ENCODE measurements around the gene SELL. TPM values are rescaled to one million over a fixed set of nuclear protein-coding genes. Genes with fewer than 3 reads are reported as not detected.

The SELL gene
- total RNA-seq, 1 donor from 2014 or later = not detected

DNA sequence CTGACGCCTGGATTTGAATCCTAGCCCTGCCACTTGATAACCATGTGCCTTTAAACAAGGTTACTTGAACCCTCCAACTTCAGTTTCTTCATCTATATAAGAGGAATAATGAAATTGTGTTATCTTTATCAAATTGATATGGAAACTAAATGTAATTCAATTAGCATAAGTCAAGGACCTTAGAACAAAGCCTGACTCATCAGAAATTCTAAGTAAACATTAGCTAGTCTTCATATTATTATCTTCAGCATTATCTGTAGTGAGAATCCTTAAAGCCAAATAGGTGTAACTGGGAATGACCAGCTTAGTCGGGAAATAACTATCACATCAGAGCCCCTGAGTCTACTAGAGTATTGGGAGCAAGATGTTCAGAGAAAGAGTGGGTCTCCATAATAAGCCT, 6.6 kb downstream of the SELL start:
- H3K36me3 Mint-ChIP-seq (ENCODE audit: low read depth) = no peaks in the 10 kb centered on the region
- DNase-seq (ENCODE audit: low read depth, low spot score) = no peak
- no peak overlapping the region for H3K27ac Mint-ChIP-seq (ENCODE audit: unreplicated experiment)
- H3K27me3 Mint-ChIP-seq (ENCODE audit: low read depth) = peaks cover 60% of the 10 kb centered on the region
- H3K4me3 Mint-ChIP-seq = no peak overlapping the region
- H3K9me3 Mint-ChIP-seq = no peaks in the 10 kb centered on the region
- TF ChIP-seq, protein P1, sequence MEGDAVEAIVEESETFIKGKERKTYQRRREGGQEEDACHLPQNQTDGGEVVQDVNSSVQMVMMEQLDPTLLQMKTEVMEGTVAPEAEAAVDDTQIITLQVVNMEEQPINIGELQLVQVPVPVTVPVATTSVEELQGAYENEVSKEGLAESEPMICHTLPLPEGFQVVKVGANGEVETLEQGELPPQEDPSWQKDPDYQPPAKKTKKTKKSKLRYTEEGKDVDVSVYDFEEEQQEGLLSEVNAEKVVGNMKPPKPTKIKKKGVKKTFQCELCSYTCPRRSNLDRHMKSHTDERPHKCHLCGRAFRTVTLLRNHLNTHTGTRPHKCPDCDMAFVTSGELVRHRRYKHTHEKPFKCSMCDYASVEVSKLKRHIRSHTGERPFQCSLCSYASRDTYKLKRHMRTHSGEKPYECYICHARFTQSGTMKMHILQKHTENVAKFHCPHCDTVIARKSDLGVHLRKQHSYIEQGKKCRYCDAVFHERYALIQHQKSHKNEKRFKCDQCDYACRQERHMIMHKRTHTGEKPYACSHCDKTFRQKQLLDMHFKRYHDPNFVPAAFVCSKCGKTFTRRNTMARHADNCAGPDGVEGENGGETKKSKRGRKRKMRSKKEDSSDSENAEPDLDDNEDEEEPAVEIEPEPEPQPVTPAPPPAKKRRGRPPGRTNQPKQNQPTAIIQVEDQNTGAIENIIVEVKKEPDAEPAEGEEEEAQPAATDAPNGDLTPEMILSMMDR (conservative IDR thresholded peaks at IDR 0.05) = no peak
- H3K4me1 Mint-ChIP-seq = no peaks in the 10 kb centered on the region

DNA sequence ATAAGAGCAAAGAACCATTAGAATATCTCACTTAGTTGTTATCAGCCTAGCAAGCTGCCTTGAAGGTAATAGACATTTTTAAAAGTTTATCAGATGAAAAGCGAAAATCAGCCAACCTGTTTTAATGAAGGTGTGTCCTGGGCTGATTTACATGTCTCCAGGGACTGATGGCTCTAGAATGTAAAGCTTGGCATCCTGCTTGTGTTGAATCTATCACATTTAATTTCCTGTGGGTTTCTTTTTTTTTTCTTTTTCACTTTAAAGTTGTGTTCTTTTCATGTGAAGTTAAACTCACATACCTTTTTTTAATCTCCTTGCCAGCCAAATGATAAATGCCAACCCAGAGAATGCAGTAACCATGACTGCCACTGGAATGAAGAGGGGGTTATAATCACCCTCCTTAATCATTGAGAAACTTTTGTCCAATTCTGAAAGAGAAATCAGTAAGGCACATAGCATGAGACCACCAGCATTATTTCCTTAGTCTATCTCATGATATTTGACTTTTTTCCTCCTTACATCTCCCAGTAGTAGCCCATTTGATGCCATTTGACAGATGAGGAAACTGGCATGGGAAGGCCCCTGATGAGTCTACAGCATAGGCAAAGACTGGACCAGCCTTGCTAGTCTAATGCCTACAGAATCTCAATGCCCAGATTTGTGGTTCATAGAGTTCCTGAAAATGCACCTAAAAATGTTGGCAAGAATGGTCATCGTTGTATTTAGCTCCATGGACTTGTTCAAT, 10.0 kb downstream of the SELL start:
- Mint-ChIP-seq H3K27me3 (ENCODE audit: low read depth) (peaks cover 47% of the 10 kb centered on the region), H3K9me3 (no peaks in the 10 kb centered on the region), H3K4me1 (no peaks in the 10 kb centered on the region), H3K4me3 (no peak overlapping the region), H3K27ac (ENCODE audit: unreplicated experiment) (no peak overlapping the region), H3K36me3 (ENCODE audit: low read depth) (no peaks in the 10 kb centered on the region)
- no peak for DNase-seq (ENCODE audit: low read depth, low spot score)
- TF ChIP-seq, protein P1 (conservative IDR thresholded peaks at IDR 0.05) = no peak

DNA sequence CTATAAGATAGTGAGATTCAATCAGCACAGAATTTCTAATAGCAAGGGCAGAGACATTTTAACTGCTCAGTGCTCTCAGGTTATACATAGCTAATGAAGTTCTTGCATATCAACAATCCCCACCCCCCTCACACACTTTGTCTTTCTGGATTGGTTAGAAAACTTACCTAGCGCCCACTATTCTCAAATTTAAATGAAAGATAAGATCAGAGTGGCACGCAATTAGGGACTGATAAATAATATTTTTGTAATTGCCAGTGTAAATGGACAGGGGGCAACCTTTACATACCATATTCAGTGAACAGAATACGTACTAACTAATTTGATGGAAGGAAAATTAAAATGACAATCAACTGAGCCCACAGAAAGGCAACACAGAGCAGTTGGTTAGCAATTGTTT, 11.7 kb downstream of the SELL start:
- H3K36me3 Mint-ChIP-seq (ENCODE audit: low read depth) = no peaks in the 10 kb centered on the region
- H3K27ac Mint-ChIP-seq (ENCODE audit: unreplicated experiment) = no peak overlapping the region
- TF ChIP-seq, protein P1 (conservative IDR thresholded peaks at IDR 0.05) = no peak
- no peak for DNase-seq (ENCODE audit: low read depth, low spot score)
- H3K9me3 Mint-ChIP-seq = no peaks in the 10 kb centered on the region
- H3K4me3 Mint-ChIP-seq = no peak overlapping the region
- peaks cover 47% of the 10 kb centered on the region for H3K27me3 Mint-ChIP-seq (ENCODE audit: low read depth)
- H3K4me1 Mint-ChIP-seq = no peaks in the 10 kb centered on the region

DNA sequence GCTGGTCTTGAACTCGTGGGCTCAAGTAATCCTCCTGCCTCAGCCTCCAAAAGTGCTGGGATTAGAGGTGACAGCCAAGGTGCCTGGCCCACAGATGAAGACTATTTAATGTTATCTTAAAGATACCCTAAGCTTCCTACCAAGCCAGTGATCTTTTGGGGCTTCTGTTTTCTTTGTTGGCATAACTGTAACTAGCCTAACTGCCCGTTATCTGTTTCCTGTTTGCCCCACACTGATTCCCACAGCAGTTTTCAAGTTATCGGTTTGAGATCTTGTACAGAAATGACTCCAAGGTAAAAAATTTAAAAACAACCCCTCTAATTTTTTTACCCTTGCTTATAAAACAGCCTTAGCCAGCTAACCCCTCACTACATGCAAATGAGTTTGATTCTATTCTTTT, 12.4 kb downstream of the SELL start:
- Mint-ChIP-seq H3K36me3 (ENCODE audit: low read depth) (no peaks in the 10 kb centered on the region), H3K27ac (ENCODE audit: unreplicated experiment) (no peak overlapping the region), H3K9me3 (no peaks in the 10 kb centered on the region), H3K4me1 (no peaks in the 10 kb centered on the region), H3K4me3 (no peak overlapping the region), H3K27me3 (ENCODE audit: low read depth) (peaks cover 44% of the 10 kb centered on the region)
- no peak for DNase-seq (ENCODE audit: low read depth, low spot score)
- TF ChIP-seq, protein P1 (conservative IDR thresholded peaks at IDR 0.05) = no peak

DNA sequence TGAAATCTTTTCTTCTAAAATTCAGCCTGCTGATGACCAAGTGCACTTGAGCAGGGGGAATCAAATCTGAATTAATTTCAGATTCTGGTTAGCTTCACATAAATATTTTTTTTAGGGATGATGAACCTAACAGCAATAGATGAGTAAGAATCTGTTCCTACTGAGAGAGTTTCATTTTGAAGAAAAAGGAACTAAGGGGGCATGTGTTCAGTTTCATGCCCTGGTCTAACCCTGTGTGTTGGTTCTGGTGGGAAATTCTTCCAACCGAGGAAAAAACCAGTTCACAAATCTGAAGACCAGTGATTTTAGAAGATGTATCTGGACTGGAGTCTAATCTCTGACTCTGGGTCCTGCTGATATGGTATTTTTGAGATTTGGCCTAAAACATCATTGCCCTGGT, 13.7 kb downstream of the SELL start:
- Mint-ChIP-seq H3K4me3 (no peak overlapping the region), H3K4me1 (no peaks in the 10 kb centered on the region), H3K27ac (ENCODE audit: unreplicated experiment) (no peak overlapping the region), H3K36me3 (ENCODE audit: low read depth) (no peaks in the 10 kb centered on the region), H3K9me3 (no peaks in the 10 kb centered on the region), H3K27me3 (ENCODE audit: low read depth) (peaks cover 40% of the 10 kb centered on the region)
- DNase-seq (ENCODE audit: low read depth, low spot score) = no peak
- TF ChIP-seq, protein P1 (conservative IDR thresholded peaks at IDR 0.05) = no peak

All from neural crest cell (in vitro differentiated cells).